NAMALWA (cell line): ENCODE results near the gene SOWAHB.

Source experiments
- DNase-seq: peaks from one replicate; pipeline ENCODE4 v3.0.0-alpha.2; 2015; ENCODE audit warnings: low spot score

Gene SOWAHB

DNA sequence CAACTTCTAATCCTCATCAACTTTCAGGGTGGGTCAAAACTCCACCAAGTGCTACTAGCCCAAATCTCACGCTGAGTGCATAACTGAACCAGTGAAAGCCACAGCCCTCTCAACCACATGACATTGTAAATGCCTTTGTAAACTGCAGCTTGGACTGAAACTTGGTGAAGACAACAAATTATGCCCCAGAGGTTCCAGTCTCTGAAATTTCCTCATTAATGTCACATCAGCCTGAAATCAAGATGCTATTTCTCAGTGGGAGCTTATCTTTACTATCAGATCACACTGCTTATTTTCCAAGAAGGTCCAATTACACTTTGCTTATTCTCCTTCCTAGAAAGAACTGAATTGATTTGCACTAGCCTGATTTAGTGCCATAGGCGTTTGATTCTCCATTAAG is 46.6 kb downstream of the SOWAHB start:
- DNase-seq, result no peak

DNA sequence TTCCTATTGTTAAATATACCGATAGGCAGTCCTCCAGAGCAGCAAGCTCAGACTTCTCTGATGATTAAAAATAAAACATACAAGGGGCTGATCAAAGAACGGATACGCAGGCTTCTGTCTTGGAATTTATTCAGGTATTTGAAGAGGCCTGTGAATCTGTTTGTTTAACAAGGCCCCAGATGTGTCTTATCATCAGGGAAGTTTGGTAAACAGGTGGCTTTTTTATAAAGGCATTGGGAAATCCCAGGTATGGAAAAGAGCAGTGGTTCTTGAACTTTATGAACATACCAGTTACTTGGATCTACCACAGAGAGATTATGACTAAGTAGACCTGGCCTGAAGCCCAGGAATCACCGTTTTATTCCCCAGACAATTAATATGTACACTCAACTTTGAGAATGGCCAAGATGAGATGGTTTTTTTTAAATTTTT is 47.9 kb downstream of the SOWAHB start:
- DNase-seq, result no peak
